GM21423 (cell line): ENCODE measurements around the gene ST6GALNAC4.

Experiments
- ATAC-seq: cut with Tn5 transposase; IDR thresholded peaks from one replicate; pipeline ENCODE4 v1.9.1; 2021; ENCODE audit warnings: mild to moderate bottlenecking, moderate library complexity; ENCODE audit not compliant: unreplicated experiment

Gene ST6GALNAC4

GRCh38 chr9:127916720-127917581 is at the start of gene ST6GALNAC4:
Gene ST6GALNAC4, minus strand, starts transcription at chr9:127917041. Its CDS starts 622 bp downstream, at chr9:127916419.
- peak; percentile 70 for ATAC-seq

DNA sequence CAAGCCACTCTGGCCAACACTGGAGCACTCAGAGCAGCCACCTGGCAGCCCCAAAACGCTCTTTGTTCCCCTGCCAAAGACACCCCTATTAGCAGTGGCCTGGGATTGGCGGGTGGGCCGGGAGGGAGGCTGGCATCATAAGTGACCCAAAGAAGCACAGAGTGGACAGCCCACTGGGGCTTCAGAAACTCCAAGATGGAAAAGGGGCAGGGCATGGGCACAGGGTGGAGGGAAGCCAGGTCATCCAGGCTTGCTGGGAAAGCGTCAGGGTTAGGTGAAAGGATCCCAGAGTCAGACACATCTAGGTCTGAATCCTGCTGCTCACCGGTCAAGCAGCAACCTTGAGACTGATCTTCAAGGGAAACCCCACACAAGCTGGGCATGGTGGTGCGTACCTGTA is 49.1 kb upstream of the ST6GALNAC4 start:
- ATAC-seq, result no peak

DNA sequence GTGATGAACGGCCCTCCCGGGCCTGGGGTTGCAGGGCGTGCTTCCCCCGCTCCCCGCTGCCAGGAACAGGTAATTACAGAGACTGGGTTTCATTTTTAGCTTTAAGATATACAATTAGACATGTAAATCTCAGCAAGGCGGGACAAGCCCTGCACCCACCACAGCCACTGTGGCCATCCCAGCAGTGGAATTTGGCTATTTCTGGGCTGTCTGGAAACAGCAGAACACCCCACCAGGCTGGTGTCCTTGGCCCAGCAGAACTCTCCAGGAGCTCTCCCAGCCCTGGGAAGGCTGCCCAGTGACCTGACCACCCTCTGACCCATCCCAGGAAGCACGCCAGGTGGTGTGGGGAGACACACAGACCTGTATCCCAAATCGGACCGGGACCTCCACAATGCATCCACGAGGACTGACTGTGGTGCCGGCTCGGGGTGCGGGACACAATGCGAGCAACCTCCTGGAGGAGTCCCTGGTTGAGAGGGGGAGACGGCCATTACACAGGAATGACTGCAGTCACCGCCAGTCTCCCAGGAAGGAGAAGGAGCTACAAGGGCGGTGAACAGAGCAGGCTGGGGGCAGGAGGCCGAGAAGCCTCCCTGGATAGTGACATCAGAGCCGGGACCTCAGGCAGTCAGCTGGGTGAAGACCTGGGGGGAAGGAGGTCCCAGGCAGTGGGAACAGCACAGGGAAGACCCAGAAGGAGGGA is 46.7 kb upstream of the ST6GALNAC4 start:
- ATAC-seq, result no peak

DNA sequence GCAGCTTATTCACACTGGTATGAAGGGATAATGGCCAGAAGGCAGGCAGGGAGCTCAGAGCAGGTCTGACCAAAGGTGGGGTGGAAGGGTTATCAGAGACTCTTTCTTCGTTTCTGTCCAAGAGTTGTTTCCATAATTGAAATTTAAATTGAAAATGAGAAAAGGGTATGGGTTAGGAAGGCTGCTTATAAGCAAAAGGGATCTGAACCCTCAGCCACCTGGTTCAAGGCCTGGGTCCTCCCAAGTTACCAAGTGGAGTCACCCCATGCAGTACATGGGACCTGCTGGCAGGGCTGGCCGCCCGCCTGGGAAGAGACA is 46.2 kb upstream of the ST6GALNAC4 start:
- ATAC-seq, result no peak

- ATAC-seq, result no peak
Observed at GRCh38 chr9:127962278-127962677, 45.4 kb upstream of the ST6GALNAC4 start.

GRCh38 chr9:127961613-127962155 is 44.8 kb upstream of the ST6GALNAC4 start:
- ATAC-seq, result no peak

GRCh38 chr9:127961155-127961490 is 44.3 kb upstream of the ST6GALNAC4 start:
- no peak for ATAC-seq

- no peak for ATAC-seq
Observed at GRCh38 chr9:127960410-127961154, 43.7 kb upstream of the ST6GALNAC4 start.

DNA sequence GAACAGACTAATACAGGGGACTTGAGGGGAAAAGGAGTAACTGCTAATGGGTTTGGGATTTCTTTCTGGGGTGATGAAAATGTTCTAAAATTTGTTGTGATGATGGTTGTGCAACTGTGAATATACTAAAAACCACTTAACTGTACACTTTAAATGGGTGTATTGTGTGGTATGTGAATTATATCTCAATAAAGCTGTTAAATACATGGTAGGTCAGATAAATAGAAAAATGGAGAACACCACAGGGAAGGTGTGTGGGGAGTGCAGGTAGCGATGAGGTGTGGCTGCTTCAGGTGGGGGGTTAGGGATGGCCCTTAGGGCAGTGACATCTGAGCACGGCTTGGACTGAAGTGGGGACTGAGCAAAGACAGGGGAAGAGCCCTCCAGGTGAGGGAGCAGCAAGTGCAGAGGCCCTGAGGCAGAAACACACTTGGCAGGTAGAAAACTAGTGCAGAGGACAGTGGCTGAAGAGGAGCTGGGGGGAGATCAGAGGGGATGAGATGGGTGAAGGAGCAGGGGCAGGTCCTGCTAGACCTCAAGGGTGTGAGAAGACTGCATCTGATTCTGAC is 43.1 kb upstream of the ST6GALNAC4 start:
- no peak for ATAC-seq

GRCh38 chr9:127959398-127959797 is 42.6 kb upstream of the ST6GALNAC4 start:
- no peak for ATAC-seq

DNA sequence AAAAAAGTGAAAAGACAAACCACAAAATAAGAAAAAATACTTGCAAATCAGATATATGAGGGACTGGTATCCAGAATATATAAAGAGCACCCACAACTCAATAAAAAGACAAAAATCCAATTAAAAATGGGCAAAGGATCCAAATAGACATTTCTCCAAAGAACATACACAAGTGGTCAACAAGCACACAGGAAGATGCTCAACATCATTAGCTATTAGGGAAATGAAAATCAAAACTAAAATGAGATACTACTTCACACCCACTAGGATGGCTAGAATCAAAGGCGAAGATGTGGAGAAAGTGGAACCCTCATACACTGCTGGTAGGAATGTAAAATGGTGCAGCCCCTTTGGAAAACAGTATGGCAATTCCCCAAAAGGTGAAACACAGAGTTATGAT is 41.9 kb upstream of the ST6GALNAC4 start:
- ATAC-seq, result no peak

- peak; percentile 49 for ATAC-seq
Observed at GRCh38 chr9:127955294-127956015, 38.6 kb upstream of the ST6GALNAC4 start.

DNA sequence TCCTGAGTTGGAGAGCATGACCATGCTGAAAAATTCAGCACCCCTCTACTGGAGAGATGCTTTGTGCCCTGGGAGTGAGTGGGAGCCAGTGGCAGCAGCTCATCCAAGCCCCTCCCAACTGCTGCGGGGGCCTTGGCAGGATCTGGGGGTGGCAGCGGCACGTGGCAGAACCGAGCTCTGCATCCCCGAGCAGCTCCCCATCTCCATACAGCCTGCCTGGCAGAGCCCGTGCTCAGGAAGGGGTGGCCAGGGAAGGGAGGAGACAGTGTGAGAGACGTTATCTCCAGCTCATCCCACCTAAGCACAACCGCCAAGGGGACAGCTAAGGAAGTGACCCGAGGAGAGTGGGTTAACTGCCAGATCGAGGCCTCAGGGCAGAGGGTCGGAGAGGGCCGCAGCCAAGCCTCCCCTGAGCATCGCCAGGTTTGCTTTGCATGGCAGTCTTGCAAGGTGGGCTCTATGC is 38.0 kb upstream of the ST6GALNAC4 start:
- ATAC-seq, result no peak

GRCh38 chr9:127953768-127954505 is 37.1 kb upstream of the ST6GALNAC4 start:
- no peak for ATAC-seq

DNA sequence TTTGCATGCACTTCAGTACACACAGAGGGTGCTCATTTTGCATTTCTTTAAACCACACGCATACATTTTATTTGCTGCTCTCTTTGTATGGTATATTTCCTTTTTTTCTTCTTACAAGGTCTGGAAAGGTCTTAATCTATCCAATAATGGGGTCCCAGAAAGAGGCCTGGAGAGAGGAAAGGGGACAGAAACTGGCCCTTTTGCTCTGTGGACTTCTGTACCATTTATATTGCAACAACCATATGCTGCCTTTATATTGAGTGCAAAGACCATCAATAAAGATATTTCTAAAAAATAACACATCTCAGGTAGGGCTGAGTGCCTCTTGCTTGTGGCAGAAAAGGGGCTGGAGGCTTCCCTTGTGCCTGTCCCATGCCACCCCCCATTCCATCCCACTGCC is 36.3 kb upstream of the ST6GALNAC4 start:
- no peak for ATAC-seq

GRCh38 chr9:127950513-127951289 is 33.9 kb upstream of the ST6GALNAC4 start:
- no peak for ATAC-seq

DNA sequence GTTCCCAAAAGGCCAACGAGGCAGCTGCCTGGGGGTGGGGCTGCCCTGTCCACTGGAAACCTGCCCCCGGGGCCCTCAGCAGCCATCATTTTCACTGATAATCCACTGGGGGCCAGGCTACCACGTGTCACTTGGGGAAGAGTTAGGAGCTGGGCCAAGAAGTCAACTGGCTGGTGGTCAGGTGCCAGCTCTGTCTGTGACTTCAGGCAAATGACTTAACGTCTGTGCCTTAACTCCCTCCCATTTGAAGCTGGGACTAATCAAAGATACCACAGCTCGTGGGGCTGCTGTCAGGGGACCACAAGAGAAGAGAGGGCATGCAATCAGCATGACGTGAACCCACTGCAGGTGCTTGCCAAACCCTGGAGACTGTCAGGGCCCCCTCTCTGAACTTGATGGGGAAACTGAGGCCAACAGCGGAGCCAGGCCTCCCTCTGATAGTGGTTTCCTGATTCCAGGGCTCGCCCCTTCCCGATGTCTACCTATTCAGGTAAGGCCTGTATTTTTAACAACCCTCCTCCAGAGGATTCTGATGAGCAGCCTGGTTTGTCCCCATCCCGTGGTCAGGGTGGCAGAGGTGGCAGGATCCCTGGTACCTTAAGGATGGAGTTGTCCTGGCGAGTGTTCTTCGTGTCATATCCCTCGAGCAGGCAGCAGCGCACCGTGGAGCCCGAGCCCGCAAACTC is 33.1 kb upstream of the ST6GALNAC4 start:
- no peak for ATAC-seq
